ENCODE data around the gene TLX1. TPM values are rescaled to one million over a fixed set of nuclear protein-coding genes. Genes with fewer than 3 reads are reported as not detected.

Gene TLX1
- total RNA-seq, 3 donors from 2014 or later, result 0.93 to 1.0 TPM; not detected in 1

DNA sequence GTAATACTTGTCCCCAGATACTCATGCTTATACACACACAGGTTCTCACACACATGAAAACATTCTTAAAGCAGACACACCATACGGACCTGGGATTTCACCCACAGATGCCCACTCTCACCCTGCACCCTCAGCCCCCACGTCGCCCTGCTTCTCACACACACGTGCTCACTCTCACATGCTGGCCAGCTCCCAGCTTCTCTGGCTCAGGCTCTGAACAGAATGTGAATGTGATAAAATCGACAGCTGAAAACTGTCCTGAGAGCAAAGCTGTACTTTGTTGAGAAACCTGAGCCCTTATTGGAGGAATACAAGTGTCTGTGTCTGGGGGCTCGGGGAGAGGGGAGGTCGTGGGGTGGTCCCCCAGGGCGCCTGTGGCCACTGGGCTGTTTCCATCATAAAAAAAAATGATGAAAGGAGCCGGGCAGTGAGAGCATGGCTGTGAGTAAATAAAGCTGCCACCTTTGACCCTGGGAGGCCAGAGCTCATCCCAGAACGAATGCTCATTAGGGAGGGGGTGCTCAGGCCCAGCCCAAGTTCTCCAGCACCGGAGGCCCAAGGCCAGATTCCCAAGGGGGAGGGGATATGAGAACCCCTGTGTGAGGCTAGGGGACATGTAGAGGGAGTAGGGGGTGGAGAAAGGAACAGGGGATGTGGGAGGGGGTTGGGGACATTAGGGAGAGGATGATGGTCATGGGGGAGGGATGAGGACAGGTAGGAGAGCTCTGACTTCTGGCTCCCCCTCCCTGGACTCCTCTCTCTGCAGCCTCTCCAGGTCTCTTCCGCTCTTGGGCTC lies 18.1 kb upstream of the TLX1 start:
- TF ChIP-seq, protein P1, sequence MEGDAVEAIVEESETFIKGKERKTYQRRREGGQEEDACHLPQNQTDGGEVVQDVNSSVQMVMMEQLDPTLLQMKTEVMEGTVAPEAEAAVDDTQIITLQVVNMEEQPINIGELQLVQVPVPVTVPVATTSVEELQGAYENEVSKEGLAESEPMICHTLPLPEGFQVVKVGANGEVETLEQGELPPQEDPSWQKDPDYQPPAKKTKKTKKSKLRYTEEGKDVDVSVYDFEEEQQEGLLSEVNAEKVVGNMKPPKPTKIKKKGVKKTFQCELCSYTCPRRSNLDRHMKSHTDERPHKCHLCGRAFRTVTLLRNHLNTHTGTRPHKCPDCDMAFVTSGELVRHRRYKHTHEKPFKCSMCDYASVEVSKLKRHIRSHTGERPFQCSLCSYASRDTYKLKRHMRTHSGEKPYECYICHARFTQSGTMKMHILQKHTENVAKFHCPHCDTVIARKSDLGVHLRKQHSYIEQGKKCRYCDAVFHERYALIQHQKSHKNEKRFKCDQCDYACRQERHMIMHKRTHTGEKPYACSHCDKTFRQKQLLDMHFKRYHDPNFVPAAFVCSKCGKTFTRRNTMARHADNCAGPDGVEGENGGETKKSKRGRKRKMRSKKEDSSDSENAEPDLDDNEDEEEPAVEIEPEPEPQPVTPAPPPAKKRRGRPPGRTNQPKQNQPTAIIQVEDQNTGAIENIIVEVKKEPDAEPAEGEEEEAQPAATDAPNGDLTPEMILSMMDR (IDR thresholded peaks at IDR 0.05), result no peak
- ATAC-seq (no peak), DNase-seq (no peak)
- intact Hi-C loops (cut with DNase I, micrococcal nuclease), result no loop called here
- no peaks in the 10 kb centered on the region for H3K4me1 ChIP-seq (ENCODE audit: low read depth)
- no peaks in the 10 kb centered on the region for H3K36me3 ChIP-seq (ENCODE audit: low read depth)
- H3K4me3 ChIP-seq, result no peak overlapping the region
- H3K9me3 ChIP-seq, result no peaks in the 10 kb centered on the region

DNA sequence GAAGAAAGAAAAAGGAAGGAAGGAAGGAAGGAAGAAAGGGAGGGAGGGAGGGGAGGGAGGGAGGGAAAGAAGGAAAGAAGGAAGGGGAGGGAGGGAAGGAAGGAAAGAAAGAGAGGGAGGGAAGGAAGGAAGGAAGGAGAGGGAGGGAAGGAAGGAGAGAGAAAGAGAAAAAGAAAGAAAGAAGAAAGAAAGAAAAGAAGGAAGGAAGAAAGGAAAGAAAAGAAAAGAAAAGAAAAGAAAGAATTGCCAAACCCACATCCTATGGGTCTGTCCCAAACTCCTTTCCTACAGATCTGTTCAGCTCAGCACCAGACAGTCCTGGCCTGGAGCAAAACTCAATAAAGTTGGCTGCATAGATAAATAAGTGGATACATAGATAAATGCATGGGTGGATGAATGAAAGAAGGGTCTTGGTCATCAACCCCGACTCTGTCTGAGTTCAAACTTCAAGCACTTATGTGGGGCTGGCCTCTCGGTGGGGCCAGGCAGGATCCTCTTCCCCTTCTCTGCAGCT lies 17.2 kb upstream of the TLX1 start:
- ATAC-seq (no peak), DNase-seq (no peak)
- intact Hi-C loops (cut with DNase I, micrococcal nuclease), result no loop called here
- no peaks in the 10 kb centered on the region for H3K9me3 ChIP-seq
- no peak overlapping the region for H3K4me3 ChIP-seq
- no peaks in the 10 kb centered on the region for H3K4me1 ChIP-seq (ENCODE audit: low read depth)
- TF ChIP-seq, protein P1 (IDR thresholded peaks at IDR 0.05), result no peak
- no peaks in the 10 kb centered on the region for H3K36me3 ChIP-seq (ENCODE audit: low read depth)

DNA sequence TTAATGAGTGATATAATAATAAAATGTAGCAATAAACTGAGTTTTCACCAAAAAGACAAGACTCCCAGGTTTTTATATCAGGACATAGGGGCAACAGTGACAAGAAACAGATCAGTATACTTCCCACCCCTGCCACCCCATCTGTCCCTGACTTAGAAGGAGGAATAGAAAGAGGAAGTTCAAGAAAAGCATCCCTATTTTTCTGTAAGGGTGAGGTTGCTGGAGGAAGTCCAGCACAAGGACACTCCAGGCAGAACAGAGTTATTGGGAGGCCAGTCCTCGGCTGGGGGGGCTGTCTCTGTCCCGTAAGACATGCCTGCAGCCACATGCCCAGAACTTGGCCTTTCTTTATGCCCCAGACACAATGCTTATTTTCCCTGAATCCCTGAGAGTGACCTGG lies 16.5 kb upstream of the TLX1 start:
- ATAC-seq (no peak), DNase-seq (no peak)
- H3K4me1 ChIP-seq (ENCODE audit: low read depth), result no peaks in the 10 kb centered on the region
- H3K36me3 ChIP-seq (ENCODE audit: low read depth), result no peaks in the 10 kb centered on the region
- H3K4me3 ChIP-seq, result no peak overlapping the region
- TF ChIP-seq, protein P1 (IDR thresholded peaks at IDR 0.05), result no peak
- intact Hi-C loops (cut with DNase I, micrococcal nuclease), result no loop called here
- H3K9me3 ChIP-seq, result no peaks in the 10 kb centered on the region

DNA sequence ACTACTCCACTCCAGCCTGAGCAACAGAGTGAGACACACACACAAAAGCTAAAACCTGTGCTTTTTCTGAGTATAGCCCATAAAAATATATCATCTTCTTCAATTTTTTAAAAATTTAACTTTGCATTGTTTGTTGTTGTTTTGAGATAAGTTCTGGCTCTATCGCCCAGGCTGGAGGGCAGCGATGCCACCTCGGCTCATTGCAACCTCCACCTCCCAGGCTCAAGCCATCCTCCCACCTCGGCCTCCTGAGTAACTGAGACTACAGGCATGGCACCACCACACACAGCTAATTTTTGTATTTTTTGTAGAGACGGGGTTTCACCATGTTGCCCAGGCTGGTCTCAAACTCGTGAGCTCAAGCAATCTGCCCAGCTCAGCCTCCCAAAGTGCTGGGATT lies 14.3 kb upstream of the TLX1 start:
- H3K4me3 ChIP-seq, result no peak overlapping the region
- TF ChIP-seq, protein P1 (IDR thresholded peaks at IDR 0.05), result no peak
- intact Hi-C loops (cut with DNase I, micrococcal nuclease), result no loop called here
- no peak for DNase-seq
- H3K36me3 ChIP-seq (ENCODE audit: low read depth), result no peaks in the 10 kb centered on the region
- H3K4me1 ChIP-seq (ENCODE audit: low read depth), result peaks cover 4% of the 10 kb centered on the region
- ATAC-seq, result no peak
- H3K9me3 ChIP-seq, result no peaks in the 10 kb centered on the region

DNA sequence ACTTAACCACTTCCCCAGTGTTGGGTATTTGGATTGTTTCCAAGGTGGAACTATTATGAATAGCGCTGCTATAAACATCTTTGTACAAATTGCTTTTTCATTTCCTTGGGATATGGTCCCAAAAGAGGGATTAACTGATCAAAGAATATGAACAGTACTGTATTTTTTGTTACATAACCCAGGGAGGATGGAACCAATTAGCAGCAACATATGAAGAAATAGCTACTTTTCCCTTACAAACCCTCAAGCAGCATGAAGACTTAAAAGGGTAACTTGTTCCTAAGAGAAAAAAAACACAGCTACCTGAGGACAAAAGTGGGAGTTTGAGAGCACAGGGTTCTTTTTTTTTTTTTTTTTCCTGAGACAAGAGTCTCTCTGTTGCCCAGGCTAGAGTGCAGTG lies 13.1 kb upstream of the TLX1 start:
- TF ChIP-seq, protein P1 (IDR thresholded peaks at IDR 0.05), result no peak
- intact Hi-C loops (cut with DNase I, micrococcal nuclease), result no loop called here
- no peak for DNase-seq
- no peak for ATAC-seq
- H3K36me3 ChIP-seq (ENCODE audit: low read depth), result no peaks in the 10 kb centered on the region
- no peak overlapping the region for H3K4me3 ChIP-seq
- H3K4me1 ChIP-seq (ENCODE audit: low read depth), result peaks cover 11% of the 10 kb centered on the region
- no peaks in the 10 kb centered on the region for H3K9me3 ChIP-seq

Data from mucosa of descending colon (tissue), 3 donors.